Loucy (cell line): ENCODE data around the gene CDK6.
A peak's percentile ranks its signal among the peaks of the same experiment; 100 is the strongest.

Experiments used
- H2AFZ ChIP-seq: fragments of 200-600 bp; sonication (generic); 2 replicates; pipeline ENCODE4 v1.6.0; 2016; ENCODE audit warnings: antibody characterized with exemption, mild to moderate bottlenecking, low read length, moderate library complexity
- H3F3A ChIP-seq: fragments of 200-600 bp; 2 replicates; pipeline ENCODE4 v1.6.0; 2016; ENCODE audit warnings: antibody characterized with exemption, low read depth, mild to moderate bottlenecking
- H3K27me3 ChIP-seq: fragments of 200-600 bp; sonication (generic); 2 replicates; pipeline ENCODE4 v1.6.1; 2014; ENCODE audit warnings: low read length, mild to moderate bottlenecking; ENCODE audit not compliant: insufficient read depth, poor library complexity, severe bottlenecking
- H3K36me3 ChIP-seq: fragments of 200-600 bp; sonication (generic); 2 replicates; pipeline ENCODE4 v1.6.1; 2016; ENCODE audit warnings: low read length; ENCODE audit not compliant: insufficient read depth
- H3K4me1 ChIP-seq: fragments of 200-600 bp; sonication (generic); 2 replicates; pipeline ENCODE4 v1.5.1; 2014; ENCODE audit warnings: low read length, mild to moderate bottlenecking; ENCODE audit not compliant: insufficient read depth, poor library complexity, severe bottlenecking
- H3K4me2 ChIP-seq: fragments of 200-600 bp; sonication (generic); 2 replicates; pipeline ENCODE4 v1.6.0; 2014; ENCODE audit warnings: antibody characterized with exemption, low read length, low read depth, mild to moderate bottlenecking; ENCODE audit not compliant: poor library complexity, severe bottlenecking
- H3K4me3 ChIP-seq: fragments of 200-600 bp; sonication (generic); 2 replicates; pipeline ENCODE4 v1.5.1; 2014; ENCODE audit warnings: low read length, mild to moderate bottlenecking, mixed read lengths; ENCODE audit not compliant: poor library complexity, severe bottlenecking
- H3K79me2 ChIP-seq: fragments of 200-600 bp; sonication (generic); 2 replicates; pipeline ENCODE4 v1.6.1; 2014; ENCODE audit warnings: low read length; ENCODE audit not compliant: insufficient read depth
- H3K9ac ChIP-seq: fragments of 200-600 bp; sonication (generic); 2 replicates; pipeline ENCODE4 v1.6.0; 2014; ENCODE audit warnings: mild to moderate bottlenecking, low read depth, low read length, moderate library complexity; ENCODE audit not compliant: poor library complexity, severe bottlenecking
- H3K9me2 ChIP-seq: fragments of 200-600 bp; sonication (generic); replicated peaks from 2 replicates; pipeline ENCODE4 v1.6.1; 2016; ENCODE audit warnings: low read depth, low read length, mixed read lengths
- H3K9me3 ChIP-seq: fragments of 200-600 bp; sonication (generic); 2 replicates; pipeline ENCODE4 v1.6.1; 2014; ENCODE audit warnings: mild to moderate bottlenecking, antibody characterized with exemption, low read length, low read depth; ENCODE audit not compliant: insufficient read depth
- H4K20me1 ChIP-seq: fragments of 200-600 bp; sonication (generic); 2 replicates; pipeline ENCODE4 v1.6.0; 2014; ENCODE audit warnings: antibody characterized with exemption, low read length, mild to moderate bottlenecking; ENCODE audit not compliant: insufficient read depth, poor library complexity, severe bottlenecking
- CTCF ChIP-seq: fragments of 200-600 bp; sonication (generic); conservative IDR thresholded peaks from 2 replicates; pipeline ENCODE4 v1.5.1; 2014; ENCODE audit warnings: mild to moderate bottlenecking, antibody characterized with exemption, low read length
- EZH2phosphoT487 ChIP-seq: fragments of 200-600 bp; IDR thresholded peaks from 2 replicates; pipeline ENCODE4 v1.6.1; 2018; ENCODE audit warnings: antibody characterized with exemption, mild to moderate bottlenecking, moderate library complexity, borderline replicate concordance

The CDK6 gene

GRCh38 chr7:92626281-92626809, 210.0 kb downstream of the CDK6 start:
- peak overlapping the region; percentile 50 for H3K4me3 ChIP-seq
- no peak for TF ChIP-seq CTCF
- TF ChIP-seq EZH2phosphoT487, result no peak
- H3K9ac ChIP-seq, result no peak overlapping the region
- peaks cover 19% of the 10 kb centered on the region for H3F3A ChIP-seq
- H3K4me2 ChIP-seq, result peak overlapping the region; percentile 55
- H2AFZ ChIP-seq, result no peak overlapping the region
- H3K27me3 ChIP-seq, result no peaks in the 10 kb centered on the region
- H3K36me3 ChIP-seq, result peaks cover 83% of the 10 kb centered on the region
- peaks cover 98% of the 10 kb centered on the region for H3K79me2 ChIP-seq
- peaks cover 66% of the 10 kb centered on the region for H3K4me1 ChIP-seq
- H3K9me2 ChIP-seq, result no peaks in the 10 kb centered on the region
- H4K20me1 ChIP-seq, result peaks cover 20% of the 10 kb centered on the region
- no peaks in the 10 kb centered on the region; the same call in 1 of the 2 replicates for H3K9me3 ChIP-seq

- Histone ChIP-seq H3K9ac (peak overlapping the region; percentile 45), H3K9me3 (no peaks in the 10 kb centered on the region; the same call in 1 of the 2 replicates), H3K4me1 (peaks cover 61% of the 10 kb centered on the region), H3K79me2 (peaks cover 96% of the 10 kb centered on the region), H4K20me1 (peaks cover 17% of the 10 kb centered on the region), H2AFZ (no peak overlapping the region), H3K9me2 (no peaks in the 10 kb centered on the region), H3K4me2 (peak overlapping the region; percentile 55), H3K4me3 (peak overlapping the region; percentile 50), H3F3A (peaks cover 21% of the 10 kb centered on the region), H3K36me3 (peaks cover 81% of the 10 kb centered on the region), H3K27me3 (no peaks in the 10 kb centered on the region)
- TF ChIP-seq CTCF (no peak), EZH2phosphoT487 (no peak)
Observed at GRCh38 chr7:92625617-92626016, 210.8 kb downstream of the CDK6 start.

- H3K4me1 ChIP-seq, result peaks cover 60% of the 10 kb centered on the region
- H3K9ac ChIP-seq, result peak overlapping the region; percentile 45
- H2AFZ ChIP-seq, result no peak overlapping the region
- no peak for TF ChIP-seq EZH2phosphoT487
- no peak for TF ChIP-seq CTCF
- peaks cover 27% of the 10 kb centered on the region for H4K20me1 ChIP-seq
- H3K27me3 ChIP-seq, result no peaks in the 10 kb centered on the region
- no peak overlapping the region for H3K4me3 ChIP-seq
- H3K4me2 ChIP-seq, result peak overlapping the region; percentile 55
- H3K9me3 ChIP-seq, result no peaks in the 10 kb centered on the region; the same call in 1 of the 2 replicates
- peaks cover 82% of the 10 kb centered on the region for H3K36me3 ChIP-seq
- peaks cover 21% of the 10 kb centered on the region for H3F3A ChIP-seq
- H3K79me2 ChIP-seq, result peaks cover 94% of the 10 kb centered on the region
- no peaks in the 10 kb centered on the region for H3K9me2 ChIP-seq
Observed at GRCh38 chr7:92624298-92624996, 211.9 kb downstream of the CDK6 start.
